Activated CD8-positive, alpha-beta memory T cell treated with anti-CD3 and anti-CD28 coated beads for 24 hours (primary cell): ENCODE measurements around the gene LYSMD1.
"Not testable (repeated sequence)": the region's sequence is repeated elsewhere in the genome, so short reads cannot be mapped to it uniquely, and the experiment has no call there.

Source experiments
- DNase-seq: peaks from one replicate; pipeline ENCODE4 v3.0.0-alpha.2; 2020

Gene LYSMD1

GRCh38 chr1:151165738-151166504, at the start of gene LYSMD1, which contains the start of gene SCNM1:
TSS of gene LYSMD1 (minus strand) at chr1:151165902. CDS start at chr1:151165258, 644 bp downstream.
TSS of gene SCNM1 (plus strand) at chr1:151166144. CDS start at chr1:151166153, 9 bp downstream.
- DNase-seq, result peak; percentile 96

GRCh38 chr1:151213560-151213959, 47.9 kb upstream of the LYSMD1 start:
- no peak for DNase-seq

- no peak for DNase-seq
These were observed 46.4 kb upstream of the LYSMD1 start for GRCh38 chr1:151211972-151212705.

GRCh38 chr1:151210830-151211229, 45.1 kb upstream of the LYSMD1 start:
- no peak for DNase-seq

- not testable (repeated sequence) for DNase-seq
These were observed 39.8 kb upstream of the LYSMD1 start for GRCh38 chr1:151205381-151205965.

- no peak for DNase-seq
These were observed 34.3 kb upstream of the LYSMD1 start for GRCh38 chr1:151199873-151200581.

GRCh38 chr1:151198254-151199127, 32.8 kb upstream of the LYSMD1 start, which contains the start of gene PIP5K1A:
TSS of gene PIP5K1A (plus strand) at chr1:151198552. CDS start at chr1:151198997, 445 bp downstream.
- DNase-seq, result peak; percentile 99

- no peak for DNase-seq
These were observed 32.2 kb upstream of the LYSMD1 start for GRCh38 chr1:151197863-151198253.

GRCh38 chr1:151196292-151196800, 30.6 kb upstream of the LYSMD1 start:
- no peak for DNase-seq

- not testable (repeated sequence) for DNase-seq
These were observed 29.3 kb upstream of the LYSMD1 start for GRCh38 chr1:151194894-151195594.

- DNase-seq, result no peak
These were observed 28.2 kb upstream of the LYSMD1 start for GRCh38 chr1:151193856-151194255.

GRCh38 chr1:151193304-151193703, 27.6 kb upstream of the LYSMD1 start:
- no peak for DNase-seq

- no peak for DNase-seq
These were observed 26.3 kb upstream of the LYSMD1 start for GRCh38 chr1:151192047-151192446.

GRCh38 chr1:151189637-151190445, 24.1 kb upstream of the LYSMD1 start, which contains the start of gene VPS72:
TSS of gene VPS72 (minus strand) at chr1:151190197. CDS start at chr1:151190121, 76 bp downstream.
- DNase-seq, result peak; percentile 90

GRCh38 chr1:151188667-151189066, 23.0 kb upstream of the LYSMD1 start:
- DNase-seq, result not testable (repeated sequence)

GRCh38 chr1:151187205-151187604, 21.5 kb upstream of the LYSMD1 start:
- no peak for DNase-seq

GRCh38 chr1:151184211-151184610, 18.5 kb upstream of the LYSMD1 start:
- no peak for DNase-seq

- no peak for DNase-seq
These were observed 10.9 kb upstream of the LYSMD1 start for GRCh38 chr1:151176514-151177045.

- DNase-seq, result no peak
These were observed 10.2 kb upstream of the LYSMD1 start, which contains the start of gene TMOD4 for GRCh38 chr1:151175863-151176262. TSS of gene TMOD4 (minus strand) at chr1:151175981. CDS start at chr1:151174875, 1,106 bp downstream.
